ENCODE results near the gene GHDC. TPM values are rescaled to one million over a fixed set of nuclear protein-coding genes. Genes with fewer than 3 reads are reported as not detected.

GHDC gene
- polyA plus RNA-seq, 1 donor from 2014 or later, result 3.2 TPM

DNA sequence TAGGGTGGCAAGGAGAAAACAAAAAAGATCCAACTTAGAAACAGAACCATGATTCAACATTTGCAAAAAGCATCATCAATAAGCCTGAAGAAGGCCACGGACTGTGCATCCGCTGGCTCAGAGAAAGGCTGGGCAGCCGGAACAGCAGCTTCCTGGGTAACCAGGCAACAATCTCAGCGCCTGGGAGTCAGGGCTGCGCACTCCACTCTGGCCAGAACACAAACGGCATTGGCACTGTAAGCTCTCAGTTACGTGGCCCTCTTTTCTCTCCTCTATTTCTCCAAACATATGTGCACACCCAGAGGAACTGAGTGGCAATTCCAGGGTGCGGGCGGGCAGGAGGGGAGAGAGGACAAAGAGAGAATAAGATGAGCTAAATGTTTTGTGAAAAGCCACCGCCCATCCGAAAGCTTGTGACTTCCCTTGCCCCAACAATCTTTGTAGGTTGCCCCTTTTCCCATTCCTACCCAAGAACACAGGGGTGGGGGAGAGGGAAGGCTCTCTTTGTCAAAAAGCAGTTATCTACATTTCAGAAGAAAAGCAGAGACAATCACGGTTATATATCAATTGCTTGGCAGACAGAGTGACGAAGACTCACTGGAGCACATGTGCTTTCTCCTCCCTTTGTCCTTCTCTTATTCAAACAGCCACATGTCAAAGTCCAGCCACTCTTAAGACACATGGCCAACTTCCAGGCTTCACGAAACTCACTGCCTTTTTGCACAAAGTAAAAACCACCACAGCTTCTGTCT, 6.6 kb upstream of the GHDC start:
- Histone ChIP-seq H3K4me2 (ENCODE audit: low read length) (no peak overlapping the region), H3K27ac (ENCODE audit: low read length) (no peak overlapping the region), H3K9me2 (ENCODE audit: insufficient read depth, low read length) (no peaks in the 10 kb centered on the region), H4K20me1 (ENCODE audit: insufficient read depth) (no peaks in the 10 kb centered on the region), H3K79me2 (replicated peaks; ENCODE audit: insufficient read depth, low read length) (no peaks in the 10 kb centered on the region), H3K36me3 (ENCODE audit: insufficient read depth, low read length) (no peaks in the 10 kb centered on the region), H3F3A (ENCODE audit: insufficient read depth, low read length, poor library complexity, severe bottlenecking) (no peaks in the 10 kb centered on the region), H2AFZ (ENCODE audit: low read depth, low read length) (no peak overlapping the region), H3K9ac (ENCODE audit: low read length) (no peak overlapping the region), H3K27me3 (ENCODE audit: insufficient read depth, low read depth, low read length) (no peaks in the 10 kb centered on the region), H3K9me3 (ENCODE audit: low read length) (no peaks in the 10 kb centered on the region), H3K4me3 (ENCODE audit: low read length) (no peak overlapping the region)
- TF ChIP-seq, protein P1, sequence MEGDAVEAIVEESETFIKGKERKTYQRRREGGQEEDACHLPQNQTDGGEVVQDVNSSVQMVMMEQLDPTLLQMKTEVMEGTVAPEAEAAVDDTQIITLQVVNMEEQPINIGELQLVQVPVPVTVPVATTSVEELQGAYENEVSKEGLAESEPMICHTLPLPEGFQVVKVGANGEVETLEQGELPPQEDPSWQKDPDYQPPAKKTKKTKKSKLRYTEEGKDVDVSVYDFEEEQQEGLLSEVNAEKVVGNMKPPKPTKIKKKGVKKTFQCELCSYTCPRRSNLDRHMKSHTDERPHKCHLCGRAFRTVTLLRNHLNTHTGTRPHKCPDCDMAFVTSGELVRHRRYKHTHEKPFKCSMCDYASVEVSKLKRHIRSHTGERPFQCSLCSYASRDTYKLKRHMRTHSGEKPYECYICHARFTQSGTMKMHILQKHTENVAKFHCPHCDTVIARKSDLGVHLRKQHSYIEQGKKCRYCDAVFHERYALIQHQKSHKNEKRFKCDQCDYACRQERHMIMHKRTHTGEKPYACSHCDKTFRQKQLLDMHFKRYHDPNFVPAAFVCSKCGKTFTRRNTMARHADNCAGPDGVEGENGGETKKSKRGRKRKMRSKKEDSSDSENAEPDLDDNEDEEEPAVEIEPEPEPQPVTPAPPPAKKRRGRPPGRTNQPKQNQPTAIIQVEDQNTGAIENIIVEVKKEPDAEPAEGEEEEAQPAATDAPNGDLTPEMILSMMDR (IDR thresholded peaks at IDR 0.05; ENCODE audit: poor library complexity, severe bottlenecking), result no peak
- TF ChIP-seq EZH2 (IDR thresholded peaks at IDR 0.05; ENCODE audit: borderline replicate concordance, insufficient read depth, low read length, poor library complexity, severe bottlenecking) (no peak), RAD21 (conservative IDR thresholded peaks at IDR 0.05) (no peak), POLR2AphosphoS5 (IDR thresholded peaks at IDR 0.05) (no peak), EP300 (conservative IDR thresholded peaks at IDR 0.05; ENCODE audit: poor library complexity, severe bottlenecking) (no peak), SMC3 (conservative IDR thresholded peaks at IDR 0.05; ENCODE audit: poor library complexity) (no peak), MXI1 (conservative IDR thresholded peaks at IDR 0.05; ENCODE audit: poor library complexity, severe bottlenecking) (no peak), TAF1 (IDR thresholded peaks at IDR 0.05; ENCODE audit: low read depth) (no peak)
- TF ChIP-seq, protein P2, sequence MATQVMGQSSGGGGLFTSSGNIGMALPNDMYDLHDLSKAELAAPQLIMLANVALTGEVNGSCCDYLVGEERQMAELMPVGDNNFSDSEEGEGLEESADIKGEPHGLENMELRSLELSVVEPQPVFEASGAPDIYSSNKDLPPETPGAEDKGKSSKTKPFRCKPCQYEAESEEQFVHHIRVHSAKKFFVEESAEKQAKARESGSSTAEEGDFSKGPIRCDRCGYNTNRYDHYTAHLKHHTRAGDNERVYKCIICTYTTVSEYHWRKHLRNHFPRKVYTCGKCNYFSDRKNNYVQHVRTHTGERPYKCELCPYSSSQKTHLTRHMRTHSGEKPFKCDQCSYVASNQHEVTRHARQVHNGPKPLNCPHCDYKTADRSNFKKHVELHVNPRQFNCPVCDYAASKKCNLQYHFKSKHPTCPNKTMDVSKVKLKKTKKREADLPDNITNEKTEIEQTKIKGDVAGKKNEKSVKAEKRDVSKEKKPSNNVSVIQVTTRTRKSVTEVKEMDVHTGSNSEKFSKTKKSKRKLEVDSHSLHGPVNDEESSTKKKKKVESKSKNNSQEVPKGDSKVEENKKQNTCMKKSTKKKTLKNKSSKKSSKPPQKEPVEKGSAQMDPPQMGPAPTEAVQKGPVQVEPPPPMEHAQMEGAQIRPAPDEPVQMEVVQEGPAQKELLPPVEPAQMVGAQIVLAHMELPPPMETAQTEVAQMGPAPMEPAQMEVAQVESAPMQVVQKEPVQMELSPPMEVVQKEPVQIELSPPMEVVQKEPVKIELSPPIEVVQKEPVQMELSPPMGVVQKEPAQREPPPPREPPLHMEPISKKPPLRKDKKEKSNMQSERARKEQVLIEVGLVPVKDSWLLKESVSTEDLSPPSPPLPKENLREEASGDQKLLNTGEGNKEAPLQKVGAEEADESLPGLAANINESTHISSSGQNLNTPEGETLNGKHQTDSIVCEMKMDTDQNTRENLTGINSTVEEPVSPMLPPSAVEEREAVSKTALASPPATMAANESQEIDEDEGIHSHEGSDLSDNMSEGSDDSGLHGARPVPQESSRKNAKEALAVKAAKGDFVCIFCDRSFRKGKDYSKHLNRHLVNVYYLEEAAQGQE (IDR thresholded peaks at IDR 0.05; ENCODE audit: borderline replicate concordance), result no peak

- Histone ChIP-seq H3K27me3 (ENCODE audit: insufficient read depth, low read depth, low read length) (no peaks in the 10 kb centered on the region), H3K27ac (ENCODE audit: low read length) (no peak overlapping the region)
Measured at GRCh38 chr17:42199416-42200011, 5.2 kb upstream of the GHDC start.

More at GRCh38 chr17:42199416-42200011, 5.2 kb upstream of the GHDC start:
- Histone ChIP-seq H4K20me1 (ENCODE audit: insufficient read depth) (no peaks in the 10 kb centered on the region), H2AFZ (ENCODE audit: low read depth, low read length) (no peak overlapping the region), H3K4me2 (ENCODE audit: low read length) (no peak overlapping the region), H3K79me2 (replicated peaks; ENCODE audit: insufficient read depth, low read length) (no peaks in the 10 kb centered on the region), H3K9me3 (ENCODE audit: low read length) (no peaks in the 10 kb centered on the region), H3K4me3 (ENCODE audit: low read length) (no peak overlapping the region), H3F3A (ENCODE audit: insufficient read depth, low read length, poor library complexity, severe bottlenecking) (no peaks in the 10 kb centered on the region), H3K9me2 (ENCODE audit: insufficient read depth, low read length) (no peaks in the 10 kb centered on the region), H3K36me3 (ENCODE audit: insufficient read depth, low read length) (no peaks in the 10 kb centered on the region), H3K9ac (ENCODE audit: low read length) (no peak overlapping the region)
- TF ChIP-seq POLR2AphosphoS5 (IDR thresholded peaks at IDR 0.05) (no peak), MXI1 (conservative IDR thresholded peaks at IDR 0.05; ENCODE audit: poor library complexity, severe bottlenecking) (no peak), RAD21 (conservative IDR thresholded peaks at IDR 0.05) (no peak), TAF1 (IDR thresholded peaks at IDR 0.05; ENCODE audit: low read depth) (no peak)
- TF ChIP-seq, protein P2 (IDR thresholded peaks at IDR 0.05; ENCODE audit: borderline replicate concordance), result no peak
- TF ChIP-seq, protein P1 (IDR thresholded peaks at IDR 0.05; ENCODE audit: poor library complexity, severe bottlenecking), result no peak

All from neural cell (in vitro differentiated cells).